Measurements from ENCODE around the gene ANO6.

ANO6 gene

DNA sequence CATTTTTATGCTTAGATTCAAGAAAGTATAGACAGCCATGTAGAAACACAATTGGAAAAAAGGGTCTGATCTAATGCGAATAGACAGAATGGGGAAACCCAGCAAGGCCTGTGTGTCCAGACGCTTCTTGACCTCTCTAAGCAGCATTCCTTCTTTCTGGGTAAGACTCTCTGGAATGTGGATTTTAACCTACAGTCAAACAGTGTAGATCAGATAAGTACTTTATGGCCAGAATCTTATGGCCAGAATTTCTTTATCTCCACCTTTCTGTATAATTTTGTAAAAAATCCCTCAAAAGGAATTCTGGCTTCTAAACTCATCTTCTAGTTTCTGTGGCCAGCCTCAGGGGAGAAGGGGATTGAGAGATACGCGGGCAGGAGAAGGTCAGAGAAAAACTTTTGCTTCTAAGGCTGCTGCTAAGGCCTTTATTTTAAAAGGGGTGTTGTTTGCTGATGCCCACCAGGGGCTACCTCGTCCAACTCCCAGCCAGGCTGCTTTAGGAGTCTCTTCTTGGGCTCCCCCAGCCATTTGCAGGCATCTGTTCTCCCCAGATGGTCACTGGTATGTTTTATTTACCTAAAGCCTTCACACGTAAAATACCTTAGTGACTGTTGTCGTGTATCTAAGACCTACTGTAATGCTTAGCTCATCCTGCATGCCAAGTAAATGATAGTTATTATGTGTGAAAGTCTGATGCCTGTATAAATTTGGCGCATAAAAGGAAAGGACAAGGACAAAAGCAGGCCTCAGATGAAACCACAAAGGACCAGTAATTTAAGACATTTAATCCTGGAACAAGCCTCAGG, 68.4 kb downstream of the ANO6 start:
- no peak for DNase-seq

DNA sequence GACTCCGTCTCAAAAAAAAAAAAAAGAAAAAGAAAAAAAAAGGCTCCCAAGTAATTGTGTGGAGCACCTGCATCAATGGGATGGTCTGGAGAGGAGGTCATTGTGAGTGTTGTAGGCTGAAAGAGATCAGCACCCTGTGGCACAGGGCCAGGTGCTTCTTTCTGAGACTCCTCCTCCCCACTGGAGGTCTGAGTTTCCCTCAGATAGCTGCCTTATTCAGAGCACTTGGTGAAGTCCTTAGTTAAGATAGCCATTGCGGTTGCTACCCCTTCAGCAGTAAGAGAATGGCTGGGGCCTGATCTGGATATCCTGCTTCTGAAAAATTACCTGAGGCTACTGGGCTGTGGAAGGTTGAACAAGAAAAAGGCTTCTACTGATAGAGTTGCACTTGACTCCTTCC, 69.8 kb downstream of the ANO6 start:
- no peak for DNase-seq

DNA sequence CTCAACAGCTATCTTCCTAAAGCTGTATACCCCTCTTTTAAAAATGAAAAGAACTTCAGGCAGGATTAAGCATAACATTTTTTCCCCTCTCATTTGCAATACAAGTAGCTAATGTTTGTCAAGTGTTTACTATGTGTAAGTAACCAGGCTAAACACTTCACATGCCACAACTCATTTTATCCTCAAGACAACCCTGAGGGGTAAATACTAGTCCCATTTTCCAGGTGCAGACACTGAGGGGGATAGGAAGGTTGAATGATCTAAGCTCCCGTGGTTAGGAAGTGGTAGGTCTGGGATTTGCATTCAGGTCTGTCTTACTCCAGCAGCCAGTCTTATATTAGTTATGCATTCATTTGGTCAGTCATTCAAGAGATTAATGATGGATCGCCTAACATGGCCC, 70.7 kb downstream of the ANO6 start:
- no peak for DNase-seq

DNA sequence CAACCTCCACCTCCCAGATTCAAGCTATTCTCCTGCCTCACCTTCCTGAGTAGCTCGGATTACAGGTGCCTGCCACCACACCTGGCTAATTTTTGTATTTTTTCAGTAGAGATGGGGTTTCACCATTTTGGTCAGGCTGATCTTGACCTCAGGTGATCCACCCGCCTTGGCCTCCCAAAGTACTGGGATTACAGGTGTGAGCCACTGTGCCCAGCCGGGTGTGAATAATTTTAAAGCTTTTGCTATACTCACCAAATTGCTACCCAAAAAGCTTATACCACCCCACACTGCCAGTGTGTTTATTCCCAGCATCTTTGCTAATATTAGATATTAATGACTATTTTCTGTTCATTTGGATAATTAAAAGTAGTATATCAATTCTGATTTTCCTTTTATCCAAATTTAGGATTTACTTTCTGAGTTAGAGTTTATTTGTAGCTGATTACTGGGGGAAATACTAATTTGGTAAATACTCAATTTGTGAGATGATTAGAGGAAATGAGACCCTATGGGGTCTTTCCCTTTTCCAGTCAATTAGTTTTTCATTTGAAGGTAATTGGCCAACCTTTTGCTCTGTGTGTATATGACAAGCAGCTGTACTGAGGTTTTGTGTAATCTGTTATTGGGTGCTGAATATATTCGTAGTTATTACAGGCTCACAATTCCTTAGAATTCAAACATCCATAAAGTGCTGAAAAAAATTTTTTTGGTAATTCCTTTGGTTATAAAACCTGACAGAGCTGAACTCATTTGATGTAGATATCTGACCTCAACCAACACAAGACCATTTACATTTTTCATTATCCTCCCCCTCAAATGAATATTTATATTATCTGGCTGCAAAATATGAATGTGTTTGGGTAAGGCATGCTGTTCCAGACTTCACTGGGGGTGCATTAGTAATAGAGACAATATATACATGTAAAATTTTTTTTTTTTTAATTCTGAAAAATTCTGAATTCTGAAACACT, 73.6 kb downstream of the ANO6 start:
- no peak for DNase-seq

DNA sequence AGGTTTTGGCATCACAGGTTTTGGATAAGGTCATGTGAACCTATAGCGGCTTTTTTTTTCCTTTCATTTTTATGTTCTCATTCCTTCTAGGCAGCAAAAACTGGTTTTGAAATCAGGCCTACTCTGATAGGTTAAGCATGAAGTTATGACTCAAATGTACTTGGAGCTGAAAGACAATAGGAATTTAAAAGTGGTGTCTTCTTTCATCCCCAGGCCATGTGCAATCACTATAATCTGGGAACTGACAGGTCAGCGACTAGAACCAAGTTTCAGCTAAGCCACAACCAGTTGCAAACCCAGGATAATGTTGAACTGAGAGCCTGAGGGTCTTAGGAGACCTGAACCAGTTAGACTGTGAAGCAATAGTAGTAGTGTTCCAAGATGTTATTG, 74.3 kb downstream of the ANO6 start:
- DNase-seq, result no peak

DNA sequence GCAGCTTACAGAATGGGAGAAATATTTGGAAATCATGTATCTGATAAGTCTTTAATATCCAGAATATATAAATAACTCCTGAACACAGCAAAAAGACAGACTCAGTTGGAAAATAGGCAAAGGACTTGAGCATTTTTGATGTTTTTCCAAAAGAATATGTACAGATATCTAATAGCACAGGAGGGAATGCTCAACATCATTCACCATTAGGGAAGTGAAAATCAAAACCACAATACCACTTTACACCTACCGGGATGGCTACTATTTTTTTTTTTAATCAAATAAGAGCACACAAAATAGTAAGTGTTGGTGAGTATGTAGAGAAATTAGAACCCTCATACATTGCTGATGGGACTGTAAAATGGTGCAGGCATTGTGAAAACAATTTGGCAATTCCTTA, 75.6 kb downstream of the ANO6 start:
- no peak for DNase-seq

DNA sequence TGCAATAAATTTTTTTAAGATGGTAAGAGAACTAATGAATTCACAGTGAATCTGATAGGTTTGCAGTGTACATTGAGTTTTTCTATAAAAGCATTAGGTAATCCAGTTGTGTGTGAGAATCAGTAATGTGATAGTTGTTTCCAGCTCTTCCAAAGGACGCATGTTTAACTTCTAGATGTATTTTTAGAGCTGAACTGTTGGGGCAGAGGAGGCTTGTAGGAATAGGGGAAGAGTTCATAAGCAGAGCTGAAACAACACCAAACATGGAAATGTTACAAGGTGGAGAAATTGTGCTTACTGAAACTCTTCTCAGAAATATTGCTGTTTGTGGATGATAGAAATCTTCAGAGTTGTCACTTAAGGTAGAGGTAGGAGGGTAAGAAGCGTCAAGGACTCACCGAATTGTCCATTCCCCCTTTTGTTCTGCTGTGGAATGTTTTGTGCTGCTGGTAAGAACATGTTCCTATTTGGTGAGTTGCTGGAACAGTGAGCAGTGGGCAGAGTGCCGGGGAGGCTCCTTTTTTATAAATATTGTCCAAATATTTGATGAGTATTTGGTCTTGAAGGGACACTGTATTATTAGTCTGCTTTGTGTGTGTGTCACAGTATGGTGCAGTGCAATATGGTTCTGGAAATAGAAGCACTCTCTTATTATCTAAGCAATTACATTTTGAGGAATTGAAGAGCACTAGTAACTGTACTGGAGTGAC, 76.7 kb downstream of the ANO6 start:
- DNase-seq, result no peak

DNA sequence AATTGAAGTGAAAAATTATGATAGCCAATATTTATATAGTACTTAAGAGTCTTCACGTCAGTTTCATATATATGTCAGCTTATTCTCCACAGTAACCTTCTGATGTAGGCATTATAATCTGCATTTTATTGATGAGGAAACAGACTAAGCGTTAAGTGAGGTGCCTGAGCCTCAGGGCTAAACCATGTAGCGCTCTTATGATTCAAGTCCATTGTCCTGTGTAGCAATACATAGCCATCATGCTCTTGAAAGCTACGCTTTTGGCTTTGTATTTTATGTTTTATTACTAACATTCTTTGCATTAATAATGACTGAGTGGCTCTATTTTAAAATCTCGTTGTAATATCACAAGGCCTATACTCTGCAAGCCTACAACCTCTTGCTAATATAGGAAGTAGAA, 79.0 kb downstream of the ANO6 start:
- DNase-seq, result no peak

DNA sequence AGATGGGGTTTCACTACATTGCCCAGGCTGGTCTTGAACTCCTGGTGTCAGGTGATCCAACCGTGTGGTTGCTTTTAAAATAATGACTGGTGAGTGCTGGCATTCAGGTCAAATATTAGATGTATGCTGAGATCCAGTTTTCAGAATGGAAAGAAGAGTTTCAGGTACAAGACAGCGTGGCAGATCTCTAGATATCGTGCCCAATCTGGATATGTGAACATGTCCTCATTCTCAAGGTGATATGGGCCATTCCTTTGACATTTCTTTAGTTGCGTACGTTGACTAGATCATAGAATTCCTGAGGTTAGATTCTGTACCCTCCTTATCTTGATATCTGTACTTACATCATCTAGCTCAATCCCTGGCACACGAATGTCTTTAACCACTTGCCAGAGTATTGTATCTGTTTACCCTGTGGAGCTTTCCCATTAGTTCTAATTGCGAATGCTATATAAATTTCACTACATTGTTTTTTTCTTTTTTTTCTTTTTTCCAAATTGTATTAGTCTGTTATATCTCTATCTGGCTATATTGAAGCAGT, 80.2 kb downstream of the ANO6 start:
- DNase-seq, result no peak

DNA sequence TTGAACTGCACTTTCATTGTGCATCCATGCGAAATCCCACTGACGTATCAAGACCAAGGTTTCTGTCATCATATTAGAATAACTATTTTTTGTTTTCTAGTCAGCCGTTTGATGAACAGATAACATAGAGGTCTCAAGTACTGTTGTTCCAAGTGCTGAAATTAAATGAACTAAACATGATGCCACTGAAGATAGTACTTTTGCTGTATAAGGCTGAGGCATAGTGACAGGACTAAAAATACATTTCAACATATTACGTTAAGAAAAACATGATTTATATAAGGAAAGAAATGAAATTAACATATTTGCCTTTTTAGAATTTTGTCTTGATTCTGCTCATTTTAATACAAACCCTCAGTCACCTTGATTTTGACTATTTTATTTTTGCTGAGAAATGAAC, 82.2 kb downstream of the ANO6 start:
- DNase-seq, result no peak

DNA sequence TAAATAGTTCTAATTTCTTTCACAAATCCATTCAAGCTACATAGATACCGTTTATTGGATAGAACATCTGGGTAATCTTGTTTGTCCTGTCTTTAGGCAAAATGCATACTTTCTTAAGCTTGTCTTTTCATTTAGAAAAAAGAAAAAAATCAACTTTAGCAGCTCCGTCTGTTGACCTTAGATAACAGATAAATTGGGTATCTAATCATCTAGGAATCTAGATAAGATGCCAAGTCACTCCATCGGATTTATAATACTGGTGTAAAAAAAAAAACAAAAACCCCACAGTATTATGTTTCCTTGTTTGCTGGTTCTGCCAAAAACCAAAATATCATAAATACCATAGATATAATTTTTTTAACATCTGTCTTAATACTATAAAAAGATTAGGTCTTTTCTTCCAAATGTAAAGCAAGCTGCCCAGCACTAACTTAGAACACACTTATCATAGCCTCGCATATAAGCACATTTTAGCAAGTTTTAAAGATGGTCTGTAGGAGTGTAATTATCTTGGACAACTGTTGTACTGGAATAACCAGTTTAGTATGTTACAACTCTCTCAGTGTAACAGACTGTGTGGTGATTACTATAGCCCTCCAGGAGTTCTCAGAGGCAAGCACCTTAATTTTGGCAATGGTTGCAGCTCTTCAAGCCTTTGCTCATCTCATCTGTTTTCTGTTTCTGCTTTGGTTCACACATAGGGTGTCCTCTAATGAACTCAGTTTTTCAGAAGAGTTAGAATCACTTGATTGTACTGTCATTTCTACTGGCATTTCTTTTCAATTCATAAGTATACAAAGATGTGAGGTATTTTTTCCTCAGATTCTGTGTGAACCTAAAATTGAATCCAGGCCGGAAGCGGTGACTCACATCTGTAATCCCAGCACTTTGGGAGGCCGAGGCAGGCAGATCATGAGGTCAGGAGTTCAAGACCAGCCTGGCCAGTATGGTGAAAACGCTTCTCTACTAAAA, 83.1 kb downstream of the ANO6 start:
- no peak for DNase-seq

DNA sequence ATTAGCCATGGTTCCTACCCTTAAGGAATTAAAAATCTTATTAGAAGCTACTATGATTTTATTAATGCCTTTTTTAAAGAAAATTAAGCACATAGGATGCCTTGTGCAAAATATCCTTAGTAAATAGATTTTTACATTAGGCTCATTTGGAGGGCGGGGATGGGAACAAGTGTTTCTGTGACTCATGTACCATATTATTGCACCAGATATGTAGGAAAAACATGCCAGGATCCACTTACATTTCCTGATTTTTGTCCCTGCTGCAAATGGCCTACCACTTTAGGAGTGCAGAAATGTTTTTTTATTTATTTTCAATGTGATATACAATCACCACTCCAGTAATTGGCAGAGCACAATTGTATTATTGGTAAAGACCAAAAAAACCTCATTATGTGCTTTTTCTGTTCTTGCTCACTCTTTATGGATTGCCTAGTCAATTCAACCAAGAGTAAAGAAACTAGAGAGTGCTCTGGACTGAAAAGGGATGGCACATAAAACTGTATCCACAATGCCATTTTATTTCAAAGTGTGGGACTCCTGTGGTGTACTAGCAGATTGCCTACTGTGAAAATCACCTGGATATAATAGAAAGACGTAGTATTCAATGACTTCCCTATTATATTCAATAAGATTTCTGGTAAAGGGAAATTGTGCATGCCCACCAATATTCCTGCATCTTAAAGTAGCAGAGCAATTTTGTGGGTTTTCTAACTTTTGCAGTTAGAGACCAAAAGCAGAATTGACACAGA, 86.9 kb downstream of the ANO6 start:
- no peak for DNase-seq

DNA sequence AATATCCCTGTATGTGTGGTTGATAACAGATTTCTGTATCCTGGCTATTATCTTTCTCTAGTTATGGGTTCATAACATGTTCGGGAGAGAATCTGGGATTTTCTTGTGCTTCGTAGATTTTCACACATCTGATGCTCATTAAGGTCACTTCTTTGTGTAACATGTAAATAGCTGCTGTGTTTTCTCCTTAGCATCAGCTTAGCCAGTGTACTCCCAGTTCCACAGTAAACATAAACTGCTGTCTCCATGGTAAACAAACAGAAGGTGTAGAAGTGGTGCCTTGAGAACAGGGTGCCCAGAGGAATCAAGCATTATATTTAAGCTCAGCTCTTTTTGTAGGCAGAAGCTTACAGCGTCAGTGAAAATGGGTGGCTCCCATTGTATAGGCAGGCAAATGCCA, 88.0 kb downstream of the ANO6 start:
- DNase-seq, result no peak

DNA sequence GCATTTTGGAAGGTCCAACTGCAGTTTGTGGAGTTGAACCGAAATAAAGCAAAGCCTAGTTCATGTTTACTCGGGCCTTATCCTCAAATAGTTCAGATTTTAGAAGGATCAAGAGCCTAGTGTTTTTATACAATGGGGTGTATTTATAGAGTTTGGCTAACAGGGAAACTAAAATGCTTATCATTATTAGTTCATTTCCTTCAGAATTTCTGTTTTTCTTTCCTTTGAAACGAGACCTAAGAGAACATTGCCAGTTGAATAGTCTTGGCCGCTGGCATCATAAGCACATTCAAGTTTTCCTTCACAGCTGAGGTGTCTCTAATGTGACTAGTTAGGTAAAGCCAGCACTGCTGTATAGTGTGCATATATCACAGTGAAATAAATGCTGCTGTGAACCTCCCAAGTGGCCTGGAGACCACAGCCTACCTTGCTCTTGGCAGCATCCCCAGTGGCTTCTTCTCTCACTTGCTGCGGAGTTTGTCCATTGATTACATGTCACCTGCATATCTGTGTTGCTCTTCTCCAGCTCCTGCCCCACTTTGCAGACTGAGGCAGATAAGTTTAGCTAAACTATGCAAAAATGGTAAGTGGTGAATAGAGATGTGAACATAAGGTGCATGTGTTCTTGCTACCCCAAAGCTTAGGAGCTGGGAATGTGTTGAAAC, 88.8 kb downstream of the ANO6 start:
- no peak for DNase-seq

DNA sequence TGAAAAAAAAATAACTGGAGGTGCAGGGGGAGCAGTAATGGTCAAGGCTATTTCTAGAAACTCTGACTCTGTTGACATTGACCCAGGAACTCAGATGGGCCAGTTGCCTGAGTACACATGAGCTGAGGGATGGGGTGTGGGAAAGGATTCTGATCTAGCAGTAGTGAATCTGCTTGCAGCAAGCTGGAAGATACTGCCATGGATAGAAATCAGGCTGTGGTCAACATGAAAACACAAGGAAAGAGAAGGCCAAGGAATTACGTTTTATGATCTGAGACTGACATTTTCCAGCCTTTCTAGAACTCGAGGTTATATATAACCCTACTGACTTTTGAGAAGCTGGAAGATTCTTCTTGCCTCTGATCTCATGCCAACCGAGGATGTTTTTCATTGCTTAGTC, 90.0 kb downstream of the ANO6 start:
- DNase-seq, result no peak

DNA sequence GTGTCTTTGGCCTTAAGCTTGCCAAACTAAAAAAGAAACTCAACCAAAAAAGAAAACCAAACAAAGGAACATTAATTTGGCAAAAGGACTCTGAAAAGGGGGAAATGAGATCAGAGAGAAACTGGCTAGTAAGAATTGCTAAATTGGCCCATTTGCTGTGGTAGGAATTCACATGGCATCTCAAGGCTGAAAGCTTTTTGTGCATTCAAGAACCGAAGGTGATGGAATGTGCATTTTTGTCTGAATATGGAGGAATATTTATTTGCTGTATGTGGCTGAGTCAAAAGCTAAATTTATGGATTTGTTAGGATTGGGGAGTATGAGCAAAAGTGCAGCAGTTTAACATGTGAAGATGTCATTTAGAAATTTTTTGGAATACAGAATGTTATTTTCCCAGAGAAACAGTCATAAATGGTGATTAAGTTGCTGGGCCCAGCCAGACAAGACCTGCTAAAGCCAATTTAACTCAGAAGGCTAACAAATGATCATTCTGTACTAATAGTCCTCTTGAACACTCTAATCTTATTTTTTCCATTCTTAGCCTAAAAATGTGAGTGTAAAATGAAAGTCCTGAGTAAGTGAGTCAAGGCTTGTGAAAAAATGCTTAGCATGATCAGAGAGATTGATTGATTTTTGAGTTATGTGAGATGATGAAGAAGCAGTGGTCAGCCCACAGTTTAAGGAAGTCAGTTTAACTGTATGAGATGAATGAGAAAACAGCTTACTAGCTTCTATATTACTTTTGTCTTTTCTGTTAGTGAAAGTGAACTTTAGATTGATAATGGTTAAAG, 94.1 kb downstream of the ANO6 start:
- no peak for DNase-seq

DNA sequence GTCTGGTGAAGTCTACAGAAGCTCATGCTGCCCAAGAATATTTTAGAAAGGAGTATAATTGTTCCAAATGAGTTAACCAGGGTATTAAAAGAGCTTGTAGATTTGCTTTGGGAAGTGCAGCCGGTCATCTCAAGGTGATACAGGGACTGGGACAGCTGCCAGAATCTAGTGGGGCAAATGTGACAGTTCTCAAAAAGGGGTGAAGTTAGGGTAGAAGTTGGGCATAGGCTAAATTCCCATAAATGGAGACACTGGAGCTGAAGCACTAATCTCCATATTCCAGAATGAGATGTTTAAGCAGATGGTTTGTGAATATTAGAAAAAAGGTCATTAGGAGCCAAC, 94.7 kb downstream of the ANO6 start:
- no peak for DNase-seq

DNA sequence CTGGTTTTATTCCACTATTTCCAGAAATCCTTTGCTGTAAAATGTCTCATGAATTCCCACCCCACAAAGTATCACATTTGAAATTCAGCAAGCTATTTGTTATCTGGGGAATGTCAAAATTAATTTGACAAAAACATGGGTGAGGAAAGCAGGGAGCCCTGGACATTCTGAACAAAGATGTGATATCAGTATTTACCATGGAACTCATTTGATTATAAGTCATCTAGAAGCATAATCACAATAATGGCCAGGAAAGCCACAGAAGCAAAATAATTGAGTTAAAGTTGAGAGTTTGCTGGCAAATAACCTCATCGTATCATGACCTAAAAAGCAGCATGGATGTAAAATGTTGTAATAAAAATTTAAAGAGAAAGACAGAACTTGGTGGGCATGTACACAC, 96.1 kb downstream of the ANO6 start:
- DNase-seq, result no peak

DNA sequence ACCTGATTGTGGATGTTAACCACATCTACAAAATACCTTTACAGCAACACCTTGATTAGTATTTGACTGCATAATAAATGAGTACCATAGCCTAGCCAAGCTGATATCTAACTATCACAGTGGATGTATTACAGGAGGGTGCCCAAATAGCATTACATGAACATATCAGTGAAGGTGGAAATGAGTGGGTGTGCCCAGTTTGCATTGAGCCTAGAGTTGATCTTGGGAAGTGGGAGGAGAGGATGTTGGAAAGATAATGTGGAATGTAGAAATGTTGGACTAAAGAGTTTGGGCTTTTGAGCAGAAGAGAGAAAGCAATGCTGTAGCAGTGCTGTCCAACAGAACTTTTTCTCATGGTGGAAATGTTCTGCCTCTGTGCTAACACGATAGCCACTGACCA, 98.9 kb downstream of the ANO6 start:
- DNase-seq, result no peak

DNA sequence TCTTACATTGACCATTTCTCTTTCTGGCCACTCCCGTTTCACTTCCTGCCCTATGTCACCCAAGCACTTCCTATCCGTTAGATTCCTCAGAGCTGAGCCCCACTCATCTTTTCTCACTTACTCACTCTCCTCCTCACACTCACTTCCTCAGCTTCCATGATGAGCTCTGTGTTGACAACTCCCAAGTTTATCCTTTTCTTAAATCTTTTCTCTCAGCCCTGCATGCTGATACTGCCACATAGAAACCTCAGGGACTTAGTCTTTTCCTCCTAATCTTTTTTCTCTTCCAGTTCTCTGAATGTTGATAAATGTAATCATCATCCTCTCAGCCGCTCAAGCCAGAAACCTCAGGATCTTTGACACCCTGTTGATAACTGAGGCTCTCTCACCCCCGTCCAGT, 99.6 kb downstream of the ANO6 start:
- DNase-seq, result no peak

All from stimulated activated naive CD4-positive, alpha-beta T cell (primary cell).